ENCODE measurements around the gene SURF1. TPM values are rescaled to one million over a fixed set of nuclear protein-coding genes. Genes with fewer than 3 reads are reported as not detected.
"Not testable (repeated sequence)": the region's sequence is repeated elsewhere in the genome, so short reads cannot be mapped to it uniquely, and the experiment has no call there.

The SURF1 gene
- polyA plus RNA-seq, 2 donors: 34.2 to 41.2 TPM

DNA sequence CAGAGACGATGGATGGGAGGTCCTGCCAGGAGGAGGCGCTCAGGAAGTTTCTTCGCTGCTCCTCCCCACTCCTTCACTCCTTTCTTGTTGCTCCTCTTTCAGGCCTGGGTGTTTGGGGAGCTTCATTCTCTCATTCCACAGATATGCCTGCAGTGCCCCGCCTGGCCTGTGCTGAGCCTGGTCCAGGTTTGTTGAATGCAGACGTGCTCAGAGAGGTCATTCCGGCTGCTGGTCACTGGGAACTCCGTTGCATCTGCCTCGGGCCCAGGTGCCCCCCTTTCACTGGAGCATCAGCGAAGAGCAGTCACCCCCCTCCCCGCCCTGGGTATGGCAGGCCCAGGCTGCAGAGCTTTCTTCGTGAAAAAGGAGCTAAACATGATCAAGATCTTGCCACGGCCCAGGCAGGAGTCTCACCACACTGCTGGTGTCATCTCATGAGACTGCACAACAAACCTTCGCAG is 35.8 kb downstream of the SURF1 start:
- H3K9me3 ChIP-seq (ENCODE audit: control insufficient read depth in 2 of 2, insufficient read depth in 1 of 2, low read depth in 1 of 2, low read length in 1 of 2): no peaks in the 10 kb centered on the region
- no peak overlapping the region for H3K27ac ChIP-seq (ENCODE audit: low read depth in 2 of 2, low read length in 1 of 2)
- H3K27me3 ChIP-seq (ENCODE audit: control insufficient read depth in 1 of 2, insufficient read depth in 2 of 2, low read length in 2 of 2): no peaks in the 10 kb centered on the region
- H3K36me3 ChIP-seq (ENCODE audit: control insufficient read depth in 2 of 2, insufficient read depth in 2 of 2, low read length in 1 of 2): no peaks in the 10 kb centered on the region
- H3K4me3 ChIP-seq (ENCODE audit: low read depth in 1 of 2, low read length in 2 of 2): no peak overlapping the region
- 81 to 84% methylated on average over 13 of the region's 13 CpGs for WGBS, 2 donors
- H3K4me1 ChIP-seq (ENCODE audit: control insufficient read depth in 2 of 2, insufficient read depth in 2 of 2, low read length in 1 of 2): peaks cover 0 to 7% of the 10 kb centered on the region in 2 donors

DNA sequence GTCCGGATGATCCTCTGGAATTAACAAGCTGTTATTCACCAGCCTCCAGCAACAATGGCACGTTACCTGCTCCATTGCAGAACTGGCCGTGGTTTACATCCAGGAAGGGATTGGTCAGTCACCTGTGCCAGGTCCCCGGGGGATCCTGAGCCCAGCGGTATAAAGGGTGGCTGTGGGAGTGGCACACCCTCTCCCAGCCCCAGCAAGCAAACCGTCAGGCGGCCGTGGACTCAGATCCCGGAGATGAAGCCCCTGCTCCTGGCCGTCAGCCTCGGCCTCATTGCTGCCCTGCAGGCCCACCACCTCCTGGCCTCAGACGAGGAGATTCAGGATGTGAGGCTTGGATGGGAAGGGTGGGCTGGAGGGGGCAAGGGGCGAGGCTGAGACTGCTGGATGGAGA is 38.7 kb downstream of the SURF1 start:
- not testable (repeated sequence) for H3K4me1 ChIP-seq (ENCODE audit: control insufficient read depth in 2 of 2, insufficient read depth in 2 of 2, low read length in 1 of 2); H3K4me3 ChIP-seq (ENCODE audit: low read depth in 1 of 2, low read length in 2 of 2); H3K27me3 ChIP-seq (ENCODE audit: control insufficient read depth in 1 of 2, insufficient read depth in 2 of 2, low read length in 2 of 2); H3K27ac ChIP-seq (ENCODE audit: low read depth in 2 of 2, low read length in 1 of 2); H3K9me3 ChIP-seq (ENCODE audit: control insufficient read depth in 2 of 2, insufficient read depth in 1 of 2, low read depth in 1 of 2, low read length in 1 of 2); H3K36me3 ChIP-seq (ENCODE audit: control insufficient read depth in 2 of 2, insufficient read depth in 2 of 2, low read length in 1 of 2)
- whole genome bisulfite sequencing, 2 donors: 56 to 62% methylated on average over 13 of the region's 13 CpGs

DNA sequence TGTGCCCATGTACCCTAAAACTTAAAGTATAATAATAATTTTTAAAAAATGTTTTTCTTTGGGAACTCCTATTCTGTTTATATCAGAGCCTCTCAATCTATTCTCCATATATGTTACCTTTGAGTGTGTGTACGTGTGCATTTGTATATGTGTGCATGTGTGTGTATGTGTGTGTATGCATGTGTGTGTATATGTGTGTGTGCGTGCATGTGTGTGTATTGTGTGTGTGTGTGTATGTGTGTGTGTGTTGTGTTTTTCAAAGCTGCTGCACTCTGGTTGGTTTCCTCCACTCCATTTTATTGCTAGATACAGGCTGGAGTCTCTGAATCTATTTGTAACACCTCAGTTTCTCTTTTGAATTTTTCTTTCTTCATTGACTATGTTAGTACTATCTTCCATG is 40.3 kb downstream of the SURF1 start:
- WGBS, 2 donors: 85 to 90% methylated on average over 2 of the region's 2 CpGs
- Histone ChIP-seq H3K4me3 (ENCODE audit: low read depth in 1 of 2, low read length in 2 of 2) (no peak overlapping the region), H3K27ac (ENCODE audit: low read depth in 2 of 2, low read length in 1 of 2) (no peak overlapping the region), H3K36me3 (ENCODE audit: control insufficient read depth in 2 of 2, insufficient read depth in 2 of 2, low read length in 1 of 2) (no peaks in the 10 kb centered on the region), H3K9me3 (ENCODE audit: control insufficient read depth in 2 of 2, insufficient read depth in 1 of 2, low read depth in 1 of 2, low read length in 1 of 2) (no peaks in the 10 kb centered on the region), H3K4me1 (ENCODE audit: control insufficient read depth in 2 of 2, insufficient read depth in 2 of 2, low read length in 1 of 2) (peaks cover 0 to 7% of the 10 kb centered on the region in 2 donors), H3K27me3 (ENCODE audit: control insufficient read depth in 1 of 2, insufficient read depth in 2 of 2, low read length in 2 of 2) (no peaks in the 10 kb centered on the region)

DNA sequence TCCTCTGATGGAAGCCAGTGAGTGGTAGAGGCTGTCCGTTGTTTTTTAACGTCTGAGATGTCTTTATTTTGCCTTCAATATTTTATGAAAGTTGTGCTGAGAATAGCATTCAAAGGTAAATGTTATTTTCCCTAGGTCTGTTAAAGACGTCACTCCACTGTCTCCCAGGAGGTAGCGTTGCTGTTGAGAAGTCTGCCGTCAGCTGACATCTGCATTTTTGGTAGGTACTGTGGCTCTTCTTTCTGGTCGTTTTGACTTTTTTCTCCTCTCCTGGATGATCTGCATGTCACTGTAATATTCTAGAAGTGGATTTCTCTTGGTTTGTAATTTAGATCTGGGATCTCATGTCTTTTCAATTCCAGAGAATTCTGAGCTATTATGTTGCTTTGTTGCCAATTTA is 46.7 kb downstream of the SURF1 start:
- 83% methylated on average over 6 of the region's 6 CpGs for WGBS, 2 donors
- H3K4me1 ChIP-seq (ENCODE audit: control insufficient read depth in 2 of 2, insufficient read depth in 2 of 2, low read length in 1 of 2): peaks cover 0 to 1% of the 10 kb centered on the region in 2 donors
- no peaks in the 10 kb centered on the region for H3K27me3 ChIP-seq (ENCODE audit: control insufficient read depth in 1 of 2, insufficient read depth in 2 of 2, low read length in 2 of 2)
- no peaks in the 10 kb centered on the region for H3K9me3 ChIP-seq (ENCODE audit: control insufficient read depth in 2 of 2, insufficient read depth in 1 of 2, low read depth in 1 of 2, low read length in 1 of 2)
- no peak overlapping the region for H3K27ac ChIP-seq (ENCODE audit: low read depth in 2 of 2, low read length in 1 of 2)
- H3K36me3 ChIP-seq (ENCODE audit: control insufficient read depth in 2 of 2, insufficient read depth in 2 of 2, low read length in 1 of 2): no peaks in the 10 kb centered on the region
- no peak overlapping the region for H3K4me3 ChIP-seq (ENCODE audit: low read depth in 1 of 2, low read length in 2 of 2)

DNA sequence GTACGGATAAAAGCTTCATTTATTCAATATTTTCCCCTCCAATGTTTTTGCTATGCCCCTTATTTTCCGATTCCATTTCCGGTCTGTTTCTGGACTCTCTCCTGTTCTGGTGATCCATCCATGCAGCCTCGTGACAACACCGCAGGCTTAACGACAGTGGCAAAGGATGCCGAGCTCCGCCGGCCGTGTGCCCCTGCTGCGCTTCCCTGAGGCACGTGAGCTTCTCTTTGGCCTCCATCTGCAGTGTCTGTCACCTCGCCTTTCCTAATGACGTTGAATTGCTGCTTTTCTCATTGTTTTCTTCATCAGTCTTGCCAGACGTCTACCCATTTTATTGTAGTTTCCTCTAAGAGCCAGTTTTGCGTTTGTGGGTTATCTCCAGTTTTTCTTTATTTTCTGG is 49.0 kb downstream of the SURF1 start:
- Histone ChIP-seq H3K4me1 (ENCODE audit: control insufficient read depth in 2 of 2, insufficient read depth in 2 of 2, low read length in 1 of 2) (peaks cover 0 to 4% of the 10 kb centered on the region in 2 donors), H3K27me3 (ENCODE audit: control insufficient read depth in 1 of 2, insufficient read depth in 2 of 2, low read length in 2 of 2) (no peaks in the 10 kb centered on the region), H3K36me3 (ENCODE audit: control insufficient read depth in 2 of 2, insufficient read depth in 2 of 2, low read length in 1 of 2) (no peaks in the 10 kb centered on the region), H3K27ac (ENCODE audit: low read depth in 2 of 2, low read length in 1 of 2) (no peak overlapping the region), H3K4me3 (ENCODE audit: low read depth in 1 of 2, low read length in 2 of 2) (no peak overlapping the region), H3K9me3 (ENCODE audit: control insufficient read depth in 2 of 2, insufficient read depth in 1 of 2, low read depth in 1 of 2, low read length in 1 of 2) (no peaks in the 10 kb centered on the region)
- 77 to 79% methylated on average over 16 of the region's 16 CpGs for WGBS, 2 donors

DNA sequence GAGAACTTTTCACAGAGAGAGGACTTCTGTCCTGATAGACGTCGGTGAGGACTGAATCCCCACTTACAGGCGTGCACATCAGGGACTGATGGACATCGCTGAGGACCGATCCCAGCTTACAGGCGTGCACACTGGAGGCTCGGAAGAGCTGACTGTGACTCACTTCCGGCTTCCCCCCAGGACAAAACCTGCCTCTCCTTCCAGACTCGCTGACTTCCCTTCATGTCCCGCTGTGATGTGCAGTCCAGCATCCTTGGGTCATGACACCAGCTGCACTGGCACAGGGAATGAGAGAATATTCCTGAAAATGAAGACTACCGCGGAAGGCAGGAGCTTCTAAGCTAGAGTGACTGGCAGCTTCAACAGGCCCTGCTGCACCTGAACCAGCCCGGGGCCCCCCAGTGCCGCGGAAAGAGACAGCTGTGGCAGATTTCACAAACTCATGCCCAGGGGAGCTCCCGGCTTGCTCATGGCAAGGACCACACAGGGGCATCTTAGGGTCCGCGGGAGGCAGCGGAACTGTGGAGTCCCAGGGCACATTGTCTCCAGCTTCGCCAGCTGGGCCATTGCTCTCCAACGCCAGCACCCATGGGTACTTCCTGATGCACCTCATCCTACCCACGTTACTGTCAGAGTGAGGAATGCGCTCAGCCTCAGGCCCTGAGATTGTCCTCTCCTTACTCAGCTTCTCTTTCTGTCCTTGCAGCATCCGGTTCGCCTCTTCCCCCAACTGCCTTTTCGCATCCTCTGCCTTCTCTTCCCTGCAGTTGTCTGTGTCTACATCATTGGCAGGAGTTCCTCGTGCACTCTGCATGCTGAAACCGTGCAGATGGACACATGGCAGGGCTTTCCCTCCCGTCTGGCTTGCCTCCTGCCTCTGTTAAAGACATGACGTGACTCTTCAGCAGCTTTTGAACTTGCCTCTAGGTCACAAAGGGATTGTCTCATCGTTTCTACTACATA is 49.8 kb downstream of the SURF1 start:
- Histone ChIP-seq H3K36me3 (ENCODE audit: control insufficient read depth in 2 of 2, insufficient read depth in 2 of 2, low read length in 1 of 2) (no peaks in the 10 kb centered on the region), H3K4me3 (ENCODE audit: low read depth in 1 of 2, low read length in 2 of 2) (no peak overlapping the region), H3K27ac (ENCODE audit: low read depth in 2 of 2, low read length in 1 of 2) (no peak overlapping the region), H3K9me3 (ENCODE audit: control insufficient read depth in 2 of 2, insufficient read depth in 1 of 2, low read depth in 1 of 2, low read length in 1 of 2) (no peaks in the 10 kb centered on the region), H3K4me1 (ENCODE audit: control insufficient read depth in 2 of 2, insufficient read depth in 2 of 2, low read length in 1 of 2) (peaks cover 0 to 4% of the 10 kb centered on the region in 2 donors), H3K27me3 (ENCODE audit: control insufficient read depth in 1 of 2, insufficient read depth in 2 of 2, low read length in 2 of 2) (no peaks in the 10 kb centered on the region)
- WGBS, 2 donors: 74% methylated on average over 28 to 31 of the region's 31 CpGs

DNA sequence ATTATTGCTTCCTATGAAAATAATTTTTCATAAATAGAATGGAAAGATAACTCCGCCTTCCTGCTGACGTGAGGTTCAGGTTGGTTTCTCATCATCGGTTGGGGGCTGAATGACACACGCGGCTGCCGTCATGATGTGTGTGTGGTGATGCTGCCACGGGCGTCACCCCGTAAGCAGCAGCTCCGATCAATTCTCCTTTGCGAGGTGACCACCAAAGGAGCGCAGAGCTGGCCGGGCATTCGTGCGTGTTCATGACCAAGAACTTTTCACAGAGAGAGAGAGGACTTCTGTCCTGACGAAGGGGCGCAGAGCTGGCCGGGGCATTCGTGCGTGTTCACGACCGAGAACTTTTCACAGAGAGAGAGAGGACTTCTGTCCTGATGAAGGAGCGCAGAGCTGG is 50.6 kb downstream of the SURF1 start:
- WGBS, 2 donors: 89% methylated on average over 23 of the region's 23 CpGs
- no peaks in the 10 kb centered on the region for H3K27me3 ChIP-seq (ENCODE audit: control insufficient read depth in 1 of 2, insufficient read depth in 2 of 2, low read length in 2 of 2)
- no peak overlapping the region for H3K27ac ChIP-seq (ENCODE audit: low read depth in 2 of 2, low read length in 1 of 2)
- H3K4me1 ChIP-seq (ENCODE audit: control insufficient read depth in 2 of 2, insufficient read depth in 2 of 2, low read length in 1 of 2): peaks cover 0 to 4% of the 10 kb centered on the region in 2 donors
- H3K36me3 ChIP-seq (ENCODE audit: control insufficient read depth in 2 of 2, insufficient read depth in 2 of 2, low read length in 1 of 2): no peaks in the 10 kb centered on the region
- no peak overlapping the region for H3K4me3 ChIP-seq (ENCODE audit: low read depth in 1 of 2, low read length in 2 of 2)
- no peaks in the 10 kb centered on the region for H3K9me3 ChIP-seq (ENCODE audit: control insufficient read depth in 2 of 2, insufficient read depth in 1 of 2, low read depth in 1 of 2, low read length in 1 of 2)

DNA sequence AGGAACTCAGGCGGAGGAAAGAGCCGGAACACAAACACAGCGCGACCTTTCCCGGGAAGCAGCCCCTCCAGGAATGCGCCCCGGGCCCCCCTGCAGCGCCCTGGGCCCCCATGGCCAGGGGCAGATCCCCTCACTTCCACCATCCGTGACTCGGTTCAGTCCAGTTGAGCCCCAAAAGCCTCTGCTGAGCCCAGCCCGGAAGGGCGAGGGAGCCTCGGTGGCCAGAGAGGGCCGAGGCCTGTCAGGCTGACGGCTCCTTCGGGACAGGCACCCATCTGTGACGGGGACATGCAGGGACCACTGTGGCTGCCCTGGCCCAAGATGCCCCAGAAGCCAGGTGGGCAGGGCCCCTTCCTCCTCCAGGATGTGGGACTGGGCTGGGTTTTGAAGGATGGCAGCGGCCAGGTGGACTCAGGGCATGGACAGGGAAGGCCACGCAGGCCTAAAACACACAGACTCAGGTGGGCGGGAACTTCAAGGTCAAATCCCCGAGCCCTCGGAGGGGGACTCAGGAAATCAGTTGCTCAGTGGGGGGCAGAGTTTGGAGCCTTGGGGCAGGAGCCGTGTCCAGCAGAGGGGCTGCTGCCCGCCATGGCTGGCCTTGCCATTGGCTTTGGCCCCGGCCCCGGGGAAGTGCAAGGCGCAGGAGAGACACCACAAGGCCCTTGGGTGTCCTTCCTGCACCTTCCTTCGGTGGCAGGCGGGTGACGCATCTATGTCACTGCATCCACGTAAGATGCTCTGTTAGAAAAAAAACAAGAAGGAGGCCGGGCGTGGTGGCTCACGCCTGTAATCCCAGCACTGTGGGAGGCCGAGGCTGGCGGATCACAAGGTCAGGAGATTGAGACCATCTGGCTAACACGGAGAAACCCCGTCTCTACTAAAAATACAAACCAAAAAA is 51.6 kb downstream of the SURF1 start:
- 73 to 81% methylated on average over 38 of the region's 38 CpGs for WGBS, 2 donors
- no peaks in the 10 kb centered on the region for H3K36me3 ChIP-seq (ENCODE audit: control insufficient read depth in 2 of 2, insufficient read depth in 2 of 2, low read length in 1 of 2)
- H3K9me3 ChIP-seq (ENCODE audit: control insufficient read depth in 2 of 2, insufficient read depth in 1 of 2, low read depth in 1 of 2, low read length in 1 of 2): no peaks in the 10 kb centered on the region
- H3K27me3 ChIP-seq (ENCODE audit: control insufficient read depth in 1 of 2, insufficient read depth in 2 of 2, low read length in 2 of 2): no peaks in the 10 kb centered on the region
- H3K4me1 ChIP-seq (ENCODE audit: control insufficient read depth in 2 of 2, insufficient read depth in 2 of 2, low read length in 1 of 2): peaks cover 0 to 4% of the 10 kb centered on the region in 2 donors
- no peak overlapping the region for H3K27ac ChIP-seq (ENCODE audit: low read depth in 2 of 2, low read length in 1 of 2)
- no peak overlapping the region for H3K4me3 ChIP-seq (ENCODE audit: low read depth in 1 of 2, low read length in 2 of 2)

DNA sequence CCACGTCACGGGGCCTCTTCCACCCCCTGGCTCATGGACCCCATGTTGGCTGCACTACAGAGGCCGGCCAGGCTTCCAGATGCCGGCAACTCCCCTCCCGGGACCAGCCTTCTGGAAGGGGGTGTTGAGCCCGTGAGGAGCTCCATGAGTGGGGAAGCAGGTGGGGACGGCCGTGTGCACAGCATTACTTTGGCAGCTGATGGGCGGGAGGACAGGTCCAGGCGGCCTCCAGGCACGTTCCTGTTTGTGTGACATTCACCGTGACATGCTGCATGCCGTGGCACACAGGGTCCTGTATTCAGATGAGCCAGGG is 52.2 kb downstream of the SURF1 start:
- Histone ChIP-seq H3K27me3 (ENCODE audit: control insufficient read depth in 1 of 2, insufficient read depth in 2 of 2, low read length in 2 of 2) (no peaks in the 10 kb centered on the region), H3K27ac (ENCODE audit: low read depth in 2 of 2, low read length in 1 of 2) (no peak overlapping the region), H3K36me3 (ENCODE audit: control insufficient read depth in 2 of 2, insufficient read depth in 2 of 2, low read length in 1 of 2) (no peaks in the 10 kb centered on the region), H3K4me1 (ENCODE audit: control insufficient read depth in 2 of 2, insufficient read depth in 2 of 2, low read length in 1 of 2) (peaks cover 0 to 4% of the 10 kb centered on the region in 2 donors), H3K4me3 (ENCODE audit: low read depth in 1 of 2, low read length in 2 of 2) (no peak overlapping the region), H3K9me3 (ENCODE audit: control insufficient read depth in 2 of 2, insufficient read depth in 1 of 2, low read depth in 1 of 2, low read length in 1 of 2) (no peaks in the 10 kb centered on the region)
- WGBS, 2 donors: 43 to 51% methylated on average over 13 of the region's 13 CpGs
